Kidney glomerular epithelial cell (primary cell): ENCODE measurements around the gene EPHA3.

ENCODE experiments used
- DNase-seq: peaks from one replicate; lab custom pipeline; 2025; lab: John Stamatoyannopoulos, UW

EPHA3 gene

DNA sequence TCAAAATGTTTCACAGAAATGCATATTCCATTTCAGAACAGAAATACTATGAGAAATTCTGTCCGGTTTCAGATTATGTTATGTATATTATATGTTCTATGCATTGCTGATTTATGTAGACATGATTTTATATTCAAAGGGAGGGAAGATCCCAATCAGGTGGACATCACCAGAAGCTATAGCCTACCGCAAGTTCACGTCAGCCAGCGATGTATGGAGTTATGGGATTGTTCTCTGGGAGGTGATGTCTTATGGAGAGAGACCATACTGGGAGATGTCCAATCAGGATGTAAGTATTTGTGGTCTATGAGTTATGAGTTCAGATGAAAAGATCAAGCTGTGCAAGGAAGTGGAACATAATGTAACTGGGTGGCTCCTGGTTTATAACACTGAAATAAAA lies 341.7 kb downstream of the EPHA3 start:
- no peak for DNase-seq

GRCh38 chr3:89452066-89452465 lies 344.6 kb downstream of the EPHA3 start:
- no peak for DNase-seq

GRCh38 chr3:89455240-89455639 lies 347.8 kb downstream of the EPHA3 start:
- no peak for DNase-seq

GRCh38 chr3:89467898-89468363 lies 360.5 kb downstream of the EPHA3 start:
- no peak for DNase-seq

- no peak for DNase-seq
Observed at GRCh38 chr3:89472101-89472500, 364.7 kb downstream of the EPHA3 start.

- no peak for DNase-seq
Observed at GRCh38 chr3:89474333-89475130, 367.1 kb downstream of the EPHA3 start.

DNA sequence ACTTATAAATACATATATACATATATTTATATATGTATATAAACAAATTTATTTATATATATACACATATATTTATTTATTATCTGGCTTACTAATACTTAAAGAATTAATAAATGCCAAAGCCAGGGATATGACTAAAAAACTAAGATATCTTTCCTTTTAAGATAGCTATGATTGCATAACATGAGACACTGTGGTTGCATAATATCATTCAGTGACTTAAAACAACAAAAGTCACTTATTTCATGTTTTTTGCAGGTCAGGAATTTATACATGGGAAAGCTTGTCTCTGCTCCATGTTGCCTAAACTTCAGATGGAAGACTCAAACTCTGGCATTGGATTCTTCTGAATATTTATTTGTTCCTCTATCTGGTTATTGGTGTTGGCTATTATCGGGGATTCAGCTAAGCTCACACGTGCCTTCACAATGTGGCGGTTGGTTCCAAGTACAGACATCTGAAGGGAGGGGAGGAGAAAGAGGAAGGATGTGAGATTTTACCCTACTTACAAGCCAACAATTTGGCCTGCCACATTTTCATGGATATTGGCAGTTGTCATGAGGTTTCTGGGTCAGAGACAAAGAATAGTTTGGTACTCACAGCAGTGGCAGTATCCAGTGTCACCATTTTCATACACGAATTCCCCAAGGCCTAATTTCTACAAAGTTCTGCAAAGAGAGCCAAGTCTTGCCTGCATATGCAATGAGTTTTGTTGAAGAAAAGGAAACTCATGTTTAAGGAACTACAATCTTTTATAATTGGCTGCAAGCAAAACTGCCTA lies 381.6 kb downstream of the EPHA3 start:
- no peak for DNase-seq

GRCh38 chr3:89490129-89490528 lies 382.7 kb downstream of the EPHA3 start:
- DNase-seq = no peak

DNA sequence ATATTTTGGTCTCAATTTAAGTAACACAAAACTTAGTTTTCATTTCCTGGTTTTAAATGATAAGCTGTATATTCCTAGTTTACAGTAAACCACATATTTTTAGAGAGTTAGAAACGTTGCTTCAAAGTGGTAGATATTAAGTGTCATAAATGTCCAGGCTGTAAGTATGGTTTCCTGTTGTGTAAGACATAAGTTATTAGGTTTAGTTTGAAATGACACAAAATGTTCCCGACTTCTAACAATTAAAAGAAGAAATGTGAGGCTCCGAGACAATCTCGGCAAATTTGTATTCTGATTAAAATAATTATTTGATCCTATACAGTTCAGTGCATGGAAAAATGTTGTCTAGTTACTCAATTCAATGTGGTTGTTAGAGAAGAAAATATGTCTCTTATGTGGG lies 387.3 kb downstream of the EPHA3 start:
- DNase-seq = no peak

DNA sequence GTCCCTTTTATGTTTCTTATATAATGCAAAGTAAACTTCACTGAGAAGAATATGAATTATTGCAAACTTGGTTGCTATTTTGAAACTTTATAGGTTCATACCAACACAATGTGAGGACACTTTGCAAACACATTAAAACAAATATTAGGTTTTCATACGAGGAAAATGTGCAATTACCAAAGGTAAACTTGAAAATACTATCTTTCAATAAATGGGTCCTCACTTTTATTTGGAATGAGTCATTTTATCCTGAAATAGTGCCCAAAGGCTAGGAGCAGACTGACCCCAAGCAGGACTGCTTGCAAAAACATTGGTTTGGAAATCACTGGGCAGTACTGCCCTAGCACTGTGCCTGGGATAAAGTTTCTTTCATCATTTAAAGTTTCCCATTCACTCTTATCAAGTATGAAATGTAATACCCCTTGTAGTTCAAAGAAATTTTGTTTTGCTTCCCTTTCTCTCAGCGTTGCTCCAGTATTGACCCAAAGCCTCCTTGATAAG lies 396.5 kb downstream of the EPHA3 start:
- DNase-seq = no peak

- DNase-seq = no peak
Observed at GRCh38 chr3:89504432-89504831, 397.0 kb downstream of the EPHA3 start.

GRCh38 chr3:89506462-89507103 lies 399.2 kb downstream of the EPHA3 start:
- DNase-seq = no peak

GRCh38 chr3:89521328-89521727 lies 413.9 kb downstream of the EPHA3 start:
- DNase-seq = no peak

- DNase-seq = no peak
Observed at GRCh38 chr3:89522155-89522554, 414.7 kb downstream of the EPHA3 start.

DNA sequence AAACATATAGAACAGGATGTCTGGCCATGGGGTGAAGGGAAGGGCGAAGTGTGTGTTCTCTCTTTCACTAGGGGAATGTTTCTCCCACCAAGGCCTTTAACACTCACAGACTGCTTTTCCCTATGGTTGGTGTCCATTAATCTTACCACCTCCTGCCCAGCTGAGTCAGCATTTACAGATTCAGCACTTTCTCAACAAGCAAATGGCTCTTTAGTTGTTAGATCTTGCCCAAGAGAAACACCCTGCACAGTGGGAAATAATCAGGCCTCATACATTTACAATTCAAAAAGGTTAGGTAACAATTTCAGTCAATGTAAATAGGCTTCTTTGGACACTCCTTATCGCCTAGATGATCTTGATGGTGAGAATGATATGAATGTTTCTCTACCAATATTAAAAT lies 418.2 kb downstream of the EPHA3 start:
- DNase-seq = no peak

DNA sequence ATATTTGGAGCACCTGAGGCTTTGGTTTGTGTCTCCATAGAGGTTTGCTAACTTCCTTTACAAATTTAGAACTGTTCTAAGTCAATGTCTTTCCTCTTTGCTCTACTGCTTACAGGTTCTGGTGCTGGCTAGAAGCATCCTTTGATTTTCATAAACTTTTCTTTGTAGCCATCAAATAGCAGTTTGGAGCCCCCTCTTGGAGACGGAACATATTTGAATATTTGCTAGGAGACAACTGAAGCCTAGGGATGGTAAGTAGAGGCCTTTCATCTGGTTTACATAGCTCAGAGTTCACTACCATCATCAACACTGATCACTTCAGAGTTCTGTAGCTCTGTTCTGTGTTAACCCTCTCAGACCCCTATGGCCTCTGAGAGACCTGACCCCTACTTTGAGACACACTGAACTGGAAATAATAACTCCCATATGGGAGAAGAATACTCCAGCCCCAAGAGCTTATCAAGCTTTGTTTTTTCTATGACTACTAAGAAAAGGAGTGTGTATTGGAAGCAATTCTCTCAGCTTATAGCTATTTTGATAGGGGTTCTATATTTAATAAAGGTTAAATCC lies 420.4 kb downstream of the EPHA3 start:
- DNase-seq = no peak
